OCI-LY7 (cell line): ENCODE data around the gene HTT. TPM values are rescaled to one million over a fixed set of nuclear protein-coding genes. Genes with fewer than 3 reads are reported as not detected.

Experiments
- BruUV-seq: library from RNA; stranded (reverse); fragments of 400-500 nt; replicated peaks from 2 replicates; lab custom pipeline; 2021; lab: Mats Ljungman, UMichigan
- CTCF ChIA-PET: fragments of 300-600 bp; sonication (Branson Sonifier 250); formaldehyde crosslinking; loops from one replicate; lab custom pipeline; 2022; ENCODE audit warnings: antibody characterized with exemption; ENCODE audit not compliant: unreplicated experiment; lab: Charles Lee
- POLR2A ChIA-PET: fragments of 300-600 bp; sonication (Branson Sonifier 250); formaldehyde crosslinking; loops from one replicate; lab custom pipeline; 2022; ENCODE audit warnings: antibody characterized with exemption; lab: Charles Lee
- DNase-seq: peaks from one replicate; pipeline ENCODE4 v3.0.0-alpha.2; 2015; ENCODE audit warnings: low spot score
- H2AFZ ChIP-seq: fragments of 200-600 bp; sonication (generic), shearing (Covaris generic); 2 replicates; pipeline ENCODE4 v1.6.1; 2014; ENCODE audit warnings: mild to moderate bottlenecking, antibody characterized with exemption, low read length, moderate library complexity
- H3K27ac ChIP-seq: fragments of 200-600 bp; sonication (generic); 2 replicates; pipeline ENCODE4 v1.5.1; 2014; ENCODE audit warnings: mixed run types, low read depth, mild to moderate bottlenecking, moderate library complexity, low read length, inconsistent platforms; ENCODE audit not compliant: poor library complexity, severe bottlenecking
- H3K36me3 ChIP-seq: fragments of 200-600 bp; sonication (generic); 2 replicates; pipeline ENCODE4 v1.6.1; 2014; ENCODE audit warnings: mild to moderate bottlenecking, antibody characterized with exemption, low read length, moderate library complexity, mixed read lengths; ENCODE audit not compliant: insufficient read depth
- H3K4me1 ChIP-seq: fragments of 200-600 bp; sonication (generic); 2 replicates; pipeline ENCODE4 v1.5.1; 2014; ENCODE audit warnings: mild to moderate bottlenecking, low read length; ENCODE audit not compliant: insufficient read depth, poor library complexity, severe bottlenecking
- H3K4me2 ChIP-seq: fragments of 200-600 bp; sonication (generic); 2 replicates; pipeline ENCODE4 v1.6.1; 2014; ENCODE audit warnings: mild to moderate bottlenecking, low read length
- H3K4me3 ChIP-seq: fragments of 200-600 bp; sonication (generic); 2 replicates; pipeline ENCODE4 v1.5.1; 2014; ENCODE audit warnings: mild to moderate bottlenecking, low read depth, low read length; ENCODE audit not compliant: poor library complexity, severe bottlenecking
- H3K79me2 ChIP-seq: fragments of 200-600 bp; sonication (generic); 2 replicates; pipeline ENCODE4 v1.6.1; 2016; ENCODE audit warnings: low read depth, mild to moderate bottlenecking, low read length, moderate library complexity, mixed read lengths; ENCODE audit not compliant: insufficient read depth
- H3K9me2 ChIP-seq: fragments of 200-600 bp; sonication (generic); 2 replicates; pipeline ENCODE4 v1.6.1; 2016; ENCODE audit warnings: mild to moderate bottlenecking, low read length, mixed read lengths; ENCODE audit not compliant: insufficient read depth
- H3K9me3 ChIP-seq: fragments of 200-600 bp; sonication (generic); 2 replicates; pipeline ENCODE4 v1.6.1; 2014; ENCODE audit warnings: mild to moderate bottlenecking, mixed run types, low read length, mixed read lengths
- H4K20me1 ChIP-seq: fragments of 200-600 bp; sonication (generic); 2 replicates; pipeline ENCODE4 v1.6.1; 2014; ENCODE audit warnings: mild to moderate bottlenecking, antibody characterized with exemption, low read length, moderate library complexity, mixed read lengths; ENCODE audit not compliant: insufficient read depth
- EZH2phosphoT487 ChIP-seq: fragments of 200-600 bp; sonication (generic); IDR thresholded peaks from 2 replicates; pipeline ENCODE4 v1.6.1; 2018; ENCODE audit warnings: low read depth, borderline replicate concordance, mild to moderate bottlenecking, mixed run types, antibody characterized with exemption, low read length, moderate library complexity, mixed read lengths
- intact Hi-C: fragments of 100-400 bp; cut with micrococcal nuclease; formaldehyde crosslinking; loops from one replicate; pipeline ENCODE4 v1.10.0; 2022; ENCODE audit not compliant: unreplicated experiment
- total RNA-seq, 2 experiments: library from RNA; depleted of rRNA in 1 of 2; stranded (reverse); fragments of >200 nt in 1 of 2; shearing (Covaris generic) in 1 of 2; gene quantifications; 2 replicates each; pipeline ENCODE4 v1.2.3, GENCODE V29; 2014 to 2022
- TF ChIP-seq, protein P1 (sequence below): fragments of 200-600 bp; sonication (generic); conservative IDR thresholded peaks from 2 replicates; pipeline ENCODE4 v1.5.1; 2014; ENCODE audit warnings: mild to moderate bottlenecking, antibody characterized with exemption, low read length, moderate library complexity, mixed read lengths

The HTT gene
- total RNA-seq, 2 experiments from 2014 or later = 36.4 to 91.3 TPM

DNA sequence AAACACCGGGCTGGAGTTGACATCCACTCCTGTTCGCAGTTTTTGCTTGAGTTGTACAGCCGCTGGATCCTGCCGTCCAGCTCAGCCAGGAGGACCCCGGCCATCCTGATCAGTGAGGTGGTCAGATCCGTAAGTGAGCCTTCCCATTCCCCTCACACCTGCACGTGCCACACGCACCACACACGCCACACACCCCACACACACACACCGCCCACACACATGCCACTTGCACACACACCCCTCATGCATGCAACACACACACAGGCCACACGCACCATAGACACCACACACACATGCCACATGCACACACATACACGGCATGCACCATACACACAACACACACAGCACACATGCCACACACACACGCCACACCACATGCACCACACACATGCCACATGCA, 154.4 kb downstream of the HTT start:
- no peak overlapping the region for H3K4me2 ChIP-seq
- ChIA-PET CTCF (no interaction called here), POLR2A (no interaction called here)
- intact Hi-C loops = no loop called here
- H4K20me1 ChIP-seq = no peaks in the 10 kb centered on the region
- H2AFZ ChIP-seq = no peak overlapping the region
- no peaks in the 10 kb centered on the region for H3K9me2 ChIP-seq
- no peaks in the 10 kb centered on the region for H3K79me2 ChIP-seq
- no peak for DNase-seq
- no peak for TF ChIP-seq EZH2phosphoT487
- TF ChIP-seq, protein P1, sequence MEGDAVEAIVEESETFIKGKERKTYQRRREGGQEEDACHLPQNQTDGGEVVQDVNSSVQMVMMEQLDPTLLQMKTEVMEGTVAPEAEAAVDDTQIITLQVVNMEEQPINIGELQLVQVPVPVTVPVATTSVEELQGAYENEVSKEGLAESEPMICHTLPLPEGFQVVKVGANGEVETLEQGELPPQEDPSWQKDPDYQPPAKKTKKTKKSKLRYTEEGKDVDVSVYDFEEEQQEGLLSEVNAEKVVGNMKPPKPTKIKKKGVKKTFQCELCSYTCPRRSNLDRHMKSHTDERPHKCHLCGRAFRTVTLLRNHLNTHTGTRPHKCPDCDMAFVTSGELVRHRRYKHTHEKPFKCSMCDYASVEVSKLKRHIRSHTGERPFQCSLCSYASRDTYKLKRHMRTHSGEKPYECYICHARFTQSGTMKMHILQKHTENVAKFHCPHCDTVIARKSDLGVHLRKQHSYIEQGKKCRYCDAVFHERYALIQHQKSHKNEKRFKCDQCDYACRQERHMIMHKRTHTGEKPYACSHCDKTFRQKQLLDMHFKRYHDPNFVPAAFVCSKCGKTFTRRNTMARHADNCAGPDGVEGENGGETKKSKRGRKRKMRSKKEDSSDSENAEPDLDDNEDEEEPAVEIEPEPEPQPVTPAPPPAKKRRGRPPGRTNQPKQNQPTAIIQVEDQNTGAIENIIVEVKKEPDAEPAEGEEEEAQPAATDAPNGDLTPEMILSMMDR = no peak
- H3K4me3 ChIP-seq = no peak overlapping the region
- BruUV-seq = no TSS peak
- no peaks in the 10 kb centered on the region for H3K9me3 ChIP-seq
- peaks cover 82% of the 10 kb centered on the region for H3K36me3 ChIP-seq
- H3K4me1 ChIP-seq = no peaks in the 10 kb centered on the region
- H3K27ac ChIP-seq = no peak overlapping the region

DNA sequence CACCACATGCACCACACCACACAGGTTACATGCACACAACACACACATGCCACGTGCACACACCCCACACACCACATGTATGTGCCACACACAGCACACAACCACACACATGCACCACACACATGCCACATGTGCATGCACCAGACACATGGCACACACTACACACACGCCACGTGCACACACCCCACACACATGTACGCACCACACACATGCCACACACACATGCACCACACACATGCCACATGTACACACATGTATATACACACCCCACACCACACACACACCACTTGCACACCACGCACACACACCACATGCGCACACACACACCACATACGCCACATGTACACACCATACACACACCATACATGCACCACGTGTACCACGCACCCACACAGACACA, 154.8 kb downstream of the HTT start:
- H3K4me1 ChIP-seq = no peaks in the 10 kb centered on the region
- no peaks in the 10 kb centered on the region for H4K20me1 ChIP-seq
- BruUV-seq = no TSS peak
- ChIA-PET POLR2A (no interaction called here), CTCF (no interaction called here)
- no peak overlapping the region for H2AFZ ChIP-seq
- H3K9me2 ChIP-seq = no peaks in the 10 kb centered on the region
- no peak overlapping the region for H3K4me3 ChIP-seq
- no peaks in the 10 kb centered on the region for H3K9me3 ChIP-seq
- no peak overlapping the region for H3K27ac ChIP-seq
- intact Hi-C loops = no loop called here
- no peaks in the 10 kb centered on the region for H3K79me2 ChIP-seq
- H3K36me3 ChIP-seq = peaks cover 77% of the 10 kb centered on the region
- TF ChIP-seq, protein P1 = no peak
- TF ChIP-seq EZH2phosphoT487 = no peak
- no peak overlapping the region for H3K4me2 ChIP-seq
- no peak for DNase-seq

DNA sequence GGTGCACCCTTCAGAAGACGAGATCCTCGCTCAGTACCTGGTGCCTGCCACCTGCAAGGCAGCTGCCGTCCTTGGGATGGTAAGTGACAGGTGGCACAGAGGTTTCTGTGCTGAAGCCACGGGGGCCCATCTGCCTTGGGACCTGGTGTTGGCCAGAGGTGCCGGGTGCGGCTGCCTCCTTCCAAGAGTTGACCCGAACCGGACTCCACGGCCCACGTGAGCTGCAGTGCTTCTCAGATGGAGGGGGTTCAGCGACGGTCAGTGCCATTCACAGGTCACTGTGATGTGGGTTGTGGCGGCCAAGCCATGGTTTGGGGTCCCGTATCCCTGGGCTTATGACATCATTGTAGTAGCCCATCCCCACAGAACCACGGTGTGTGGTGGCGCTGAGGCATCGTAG, 155.5 kb downstream of the HTT start:
- no peak for TF ChIP-seq EZH2phosphoT487
- TF ChIP-seq, protein P1 = no peak
- H3K4me3 ChIP-seq = no peak overlapping the region
- no peaks in the 10 kb centered on the region for H4K20me1 ChIP-seq
- ChIA-PET CTCF (no interaction called here), POLR2A (no interaction called here)
- H3K4me2 ChIP-seq = no peak overlapping the region
- DNase-seq = no peak
- intact Hi-C loops = no loop called here
- H3K27ac ChIP-seq = no peak overlapping the region
- no peaks in the 10 kb centered on the region for H3K79me2 ChIP-seq
- H3K9me3 ChIP-seq = no peaks in the 10 kb centered on the region
- BruUV-seq = no TSS peak
- H3K4me1 ChIP-seq = no peaks in the 10 kb centered on the region
- H3K9me2 ChIP-seq = no peaks in the 10 kb centered on the region
- peaks cover 71% of the 10 kb centered on the region for H3K36me3 ChIP-seq
- no peak overlapping the region for H2AFZ ChIP-seq
